B cell (primary cell): ENCODE data around the gene NKAPL.

Source experiments
- CTCF ChIP-seq: fragments of 200-600 bp; IDR thresholded peaks from one replicate; pipeline ENCODE4 v1.8.0; 2022; ENCODE audit warnings: antibody characterized with exemption, mild to moderate bottlenecking
- EZH2 ChIP-seq: IDR thresholded peaks from 2 replicates; pipeline ENCODE4 v1.6.1; 2012; ENCODE audit warnings: borderline replicate concordance, low read depth, mild to moderate bottlenecking, moderate library complexity, low read length; ENCODE audit not compliant: insufficient read depth, poor library complexity, severe bottlenecking

GRCh38 chr6:28217890-28218289, 41.2 kb upstream of the NKAPL start:
- TF ChIP-seq CTCF (no peak), EZH2 (no peak)
